Measurements from ENCODE around the gene ARID5B. TPM values are rescaled to one million over a fixed set of nuclear protein-coding genes. Genes with fewer than 3 reads are reported as not detected.

Gene ARID5B
- total RNA-seq, 4 donors from 2014 or later, result 10.5 to 167 (median 29.4) TPM

GRCh38 chr10:61904733-61905725, 3.5 kb downstream of the ARID5B start:
- Histone ChIP-seq H3K36me3 (no peaks in the 10 kb centered on the region), H3K4me3 (peak overlapping the region; percentile 69 to 84 (median 77)), H3K4me1 (peaks cover 0 to 19% (median 0%) of the 10 kb centered on the region in 4 donors), H3K27ac (peak overlapping the region; percentile 94 to 97 (median 94)), H3K27me3 (no peaks in the 10 kb centered on the region), H3K9me3 (no peaks in the 10 kb centered on the region)
- DNase-seq, result peak in 2 of 3 donors; percentile 41 to 64
- TF ChIP-seq CTCF (IDR thresholded peaks at IDR 0.05) (peak in 2 of 6 experiments; percentile 2 to 7), POLR2A (IDR thresholded peaks at IDR 0.05) (no peak)

DNA sequence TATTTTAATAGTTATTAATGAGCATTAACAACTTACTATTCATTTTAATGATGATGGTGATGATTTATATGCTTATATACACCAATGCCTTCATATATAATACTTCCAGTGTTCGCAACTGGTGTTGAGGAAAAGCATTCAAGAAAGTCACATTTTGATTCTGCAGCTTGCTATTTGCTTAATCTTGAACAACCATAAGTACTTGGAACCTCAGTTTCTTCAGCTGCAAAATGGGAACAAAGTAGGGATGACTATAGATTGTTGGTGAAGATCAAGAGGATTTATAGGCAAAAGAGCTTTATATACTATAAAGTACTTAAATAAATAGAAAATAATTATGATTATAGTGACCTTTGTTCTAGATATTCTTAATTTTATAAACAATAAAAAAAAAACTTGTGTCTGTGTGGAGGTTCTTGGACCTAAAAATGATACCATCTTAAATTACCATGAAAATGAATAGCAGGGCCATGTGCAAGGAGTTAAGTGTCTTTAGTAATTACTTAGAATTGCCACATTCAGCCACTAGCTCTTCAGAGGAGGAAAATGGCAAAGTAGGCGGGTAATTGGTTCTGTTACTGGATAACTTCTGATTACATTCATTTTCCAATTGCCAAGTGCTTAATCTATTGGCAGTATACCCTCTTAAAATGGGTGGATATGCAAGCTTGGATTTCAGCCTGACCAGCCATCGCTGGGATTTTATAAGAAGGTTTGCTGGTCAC, 4.5 kb downstream of the ARID5B start:
- Histone ChIP-seq H3K4me3 (no peak overlapping the region), H3K36me3 (no peaks in the 10 kb centered on the region), H3K4me1 (peaks cover 0 to 26% (median 0%) of the 10 kb centered on the region in 4 donors), H3K27me3 (no peaks in the 10 kb centered on the region), H3K27ac (peak overlapping the region in 1 of 4 donors; percentile 11), H3K9me3 (no peaks in the 10 kb centered on the region)
- TF ChIP-seq POLR2A (IDR thresholded peaks at IDR 0.05), result no peak
- TF ChIP-seq CTCF (IDR thresholded peaks at IDR 0.05), result no peak
- no peak for DNase-seq

GRCh38 chr10:61906562-61906901, 5.0 kb downstream of the ARID5B start:
- Histone ChIP-seq H3K9me3 (no peaks in the 10 kb centered on the region), H3K4me3 (no peak overlapping the region), H3K27ac (no peak overlapping the region), H3K4me1 (peaks cover 0 to 31% (median 0%) of the 10 kb centered on the region in 4 donors), H3K36me3 (no peaks in the 10 kb centered on the region), H3K27me3 (no peaks in the 10 kb centered on the region)
- TF ChIP-seq CTCF (IDR thresholded peaks at IDR 0.05), result no peak
- TF ChIP-seq POLR2A (IDR thresholded peaks at IDR 0.05), result no peak
- no peak for DNase-seq

- no peaks in the 10 kb centered on the region for H3K36me3 ChIP-seq
- no peak overlapping the region for H3K4me3 ChIP-seq
- H3K27me3 ChIP-seq, result no peaks in the 10 kb centered on the region
- no peaks in the 10 kb centered on the region for H3K9me3 ChIP-seq
- no peak overlapping the region for H3K27ac ChIP-seq
- no peak for DNase-seq
- TF ChIP-seq POLR2A (IDR thresholded peaks at IDR 0.05), result no peak
- no peak for TF ChIP-seq CTCF (IDR thresholded peaks at IDR 0.05)
- H3K4me1 ChIP-seq, result peaks cover 0 to 34% (median 0%) of the 10 kb centered on the region in 4 donors
Measured at GRCh38 chr10:61907011-61907410, 5.5 kb downstream of the ARID5B start.

- no peaks in the 10 kb centered on the region for H3K9me3 ChIP-seq
- H3K27ac ChIP-seq, result no peak overlapping the region
- H3K36me3 ChIP-seq, result no peaks in the 10 kb centered on the region
- DNase-seq, result no peak
- H3K27me3 ChIP-seq, result no peaks in the 10 kb centered on the region
- no peak for TF ChIP-seq POLR2A (IDR thresholded peaks at IDR 0.05)
- no peak for TF ChIP-seq CTCF (IDR thresholded peaks at IDR 0.05)
- H3K4me1 ChIP-seq, result peaks cover 0 to 34% (median 0%) of the 10 kb centered on the region in 4 donors
- H3K4me3 ChIP-seq, result no peak overlapping the region
Measured at GRCh38 chr10:61907587-61907986, 6.1 kb downstream of the ARID5B start.

Data from Peyer's patch (tissue), 4 donors.